ENCODE measurements around the gene AK5. TPM values are rescaled to one million over a fixed set of nuclear protein-coding genes. Genes with fewer than 3 reads are reported as not detected.

AK5 gene
- total and polyA plus RNA-seq, 2 of the 13 experiments (the other 11 are each of a cell fraction or from before 2014, with no cell fraction given): not detected

DNA sequence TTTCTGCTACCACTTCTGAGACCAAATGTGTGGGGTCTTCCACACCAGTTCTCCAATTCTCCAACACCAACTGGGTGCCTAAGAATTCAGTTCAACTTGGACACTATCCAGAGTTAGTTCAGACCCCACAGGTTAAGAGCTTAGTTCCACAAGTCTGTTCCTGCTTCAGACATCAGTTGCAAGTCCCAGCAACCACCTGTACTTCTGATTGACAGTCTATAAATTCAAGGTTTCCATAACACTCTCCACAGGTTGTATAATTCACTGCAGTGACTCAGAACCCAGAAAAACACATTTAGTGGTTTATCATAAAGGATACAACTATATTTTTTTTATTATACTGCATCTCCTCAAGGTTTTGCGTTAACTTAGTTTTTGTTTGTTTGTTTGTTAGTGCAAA lies 18.7 kb downstream of the AK5 start (continued):
- TF ChIP-seq ARID5B (CRISPR knock-in tag; IDR thresholded peaks at IDR 0.05) (no peak), PHF20 (CRISPR knock-in tag; IDR thresholded peaks at IDR 0.05) (no peak), ZNF3 (CRISPR knock-in tag; IDR thresholded peaks at IDR 0.05) (no peak)

DNA sequence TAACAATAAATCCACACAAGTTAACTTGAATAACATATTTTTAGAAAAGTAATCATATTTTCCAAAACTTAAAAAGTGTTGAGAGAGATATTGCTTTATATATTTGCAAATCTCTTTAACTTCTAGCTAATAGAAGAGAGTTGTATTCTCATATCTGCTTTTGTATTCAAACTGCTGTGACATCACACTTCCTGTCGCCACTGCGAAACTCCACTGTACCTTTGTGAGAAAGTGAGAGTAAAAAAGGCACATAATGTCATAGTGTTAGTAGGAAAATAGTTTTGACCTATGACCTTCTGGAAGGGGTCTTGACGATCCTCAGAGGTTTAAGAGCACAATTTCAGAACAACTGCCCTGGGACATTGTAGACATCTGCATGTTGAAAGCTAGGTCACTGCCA lies 21.6 kb downstream of the AK5 start:
- TF ChIP-seq CREB1 (IDR thresholded peaks at IDR 0.05): 0 out of 2 replicates have a peak, but pooled peaks have one; percentile 3
- no peak for TF ChIP-seq CREB1 (CRISPR knock-in tag; IDR thresholded peaks at IDR 0.05)
- no peak for TF ChIP-seq HNRNPK (IDR thresholded peaks at IDR 0.05; ENCODE audit: low read depth, low read length, poor library complexity, severe bottlenecking)
- Histone ChIP-seq H3K27ac (ENCODE audit: extremely low read length, insufficient read depth, low read length) (no peak overlapping the region), H4K20me1 (ENCODE audit: insufficient read depth, low read length) (no peaks in the 10 kb centered on the region), H3K4me1 (ENCODE audit: insufficient read depth, low read length) (no peaks in the 10 kb centered on the region), H3K79me2 (ENCODE audit: insufficient read depth, low read length) (no peaks in the 10 kb centered on the region), H3K36me3 (replicated peaks in 1 of 2; ENCODE audit: control insufficient read depth in 1 of 2, insufficient read depth in 2 of 2, low read length in 2 of 2) (no peaks in the 10 kb centered on the region), H3K27me3 (ENCODE audit: control insufficient read depth in 1 of 2, insufficient read depth in 2 of 2, low read length in 2 of 2) (peaks cover 0 to 6% of the 10 kb centered on the region in 2 experiments; a peak in 1 of 5 replicates), H2AFZ (ENCODE audit: low read length) (no peak overlapping the region), H3K9ac (ENCODE audit: insufficient read depth, low read depth, low read length) (no peak overlapping the region), H3K4me3 (replicated peaks in 1 of 3; ENCODE audit: insufficient read depth in 1 of 3, low read depth in 2 of 3, low read length in 3 of 3) (no peak overlapping the region), H3K4me2 (ENCODE audit: low read depth, low read length) (no peak overlapping the region), H3K9me3 (ENCODE audit: low read length) (no peaks in the 10 kb centered on the region)
- CTCF ChIA-PET (ENCODE audit: low intra/inter-chr PET ratio, low total read pairs): no interaction called here
- POLR2A ChIA-PET: no interaction called here
- DNase-seq (ENCODE audit: low spot score): no peak
- intact Hi-C loops (cut with micrococcal nuclease; ENCODE audit: unreplicated experiment) (no loop called here), in situ Hi-C loops (cut with HindIII; ENCODE audit: extremely low pct_ligation_motif_present, low pct_unique_long_range_greater_than_20kb) (no loop called here)
- no peak for ATAC-seq
- no peak for FAIRE-seq
- no TSS peak for BruUV-seq (replicated peaks)
- WGBS (ENCODE audit: low lambda C conversion rate): 60% methylated on average over 3 of the region's 3 CpGs
